Hindlimb muscle (tissue), 1 donor: ENCODE results near the gene CEP112. TPM values are rescaled to one million over a fixed set of nuclear protein-coding genes. Genes with fewer than 3 reads are reported as not detected.
"Not testable (repeated sequence)": the region's sequence is repeated elsewhere in the genome, so short reads cannot be mapped to it uniquely, and the experiment has no call there.

Source experiments
- DNase-seq: peaks from one replicate; pipeline ENCODE4 v3.0.0-alpha.2; 2013
- polyA plus RNA-seq: library from polyadenylated mRNA; unstranded; fragments of 120-200 nt; gene quantifications from one replicate; pipeline ENCODE4 v1.2.1, GENCODE V29; 2013; ENCODE audit not compliant: insufficient read length

The CEP112 gene
- polyA plus RNA-seq, 1 donor: 14.8 TPM

GRCh38 chr17:66210208-66210574, 18.3 kb upstream of the CEP112 start:
- DNase-seq: no peak

- DNase-seq: no peak
Measured at GRCh38 chr17:66207936-66208335, 16.0 kb upstream of the CEP112 start.

DNA sequence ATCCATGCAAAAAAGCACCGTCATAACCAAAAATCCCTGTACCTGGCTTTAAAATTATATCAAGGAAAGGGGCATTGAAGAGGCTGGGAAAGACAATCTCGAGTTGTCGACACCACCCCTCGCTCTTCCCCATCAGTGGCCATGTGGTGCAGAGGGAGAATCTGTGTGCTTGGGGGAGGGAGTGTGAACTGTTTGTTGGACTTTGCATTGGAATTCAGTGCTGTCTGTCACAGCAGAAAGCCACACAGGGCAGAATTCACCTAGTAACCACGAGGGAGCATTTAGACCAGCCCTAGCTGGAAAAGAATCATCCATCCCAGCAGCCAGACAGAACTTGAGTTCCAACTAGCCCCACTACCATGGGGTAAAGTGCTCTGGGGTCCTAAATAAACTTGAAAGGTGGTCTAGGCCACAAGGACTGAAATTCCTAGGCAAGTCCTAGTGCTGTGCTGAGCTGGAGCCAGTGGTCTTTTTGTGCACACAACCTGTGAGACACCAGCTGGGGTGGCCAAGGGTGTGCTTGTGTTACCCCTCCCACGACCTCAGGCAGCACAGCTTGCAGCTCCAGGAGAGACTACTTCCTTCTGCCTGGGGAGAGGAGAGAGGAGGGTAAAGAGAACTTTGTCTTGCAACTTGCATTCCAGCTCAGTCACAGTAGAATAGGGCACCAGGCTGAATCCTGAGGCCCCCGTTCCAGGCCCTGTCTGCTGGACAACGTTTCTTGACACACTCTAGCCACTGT, 11.5 kb upstream of the CEP112 start:
- no peak for DNase-seq

DNA sequence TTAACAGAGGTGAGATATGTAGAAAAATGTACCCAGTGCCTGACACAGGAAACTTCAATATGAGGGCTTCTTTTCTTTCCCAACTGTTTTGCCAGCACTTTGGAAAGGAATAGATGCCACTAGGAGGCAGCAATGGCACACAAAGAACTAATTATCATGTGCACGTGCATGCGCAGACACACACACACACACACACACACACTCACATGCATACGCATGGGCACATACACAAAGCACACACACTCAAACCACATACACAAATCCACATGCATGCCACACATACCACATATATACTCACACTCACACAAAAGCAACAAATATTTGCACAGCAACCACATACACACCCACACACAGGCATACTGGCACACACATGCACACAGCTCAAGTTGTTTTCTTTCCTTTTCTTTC, 8.8 kb upstream of the CEP112 start:
- peak; percentile 43 for DNase-seq

DNA sequence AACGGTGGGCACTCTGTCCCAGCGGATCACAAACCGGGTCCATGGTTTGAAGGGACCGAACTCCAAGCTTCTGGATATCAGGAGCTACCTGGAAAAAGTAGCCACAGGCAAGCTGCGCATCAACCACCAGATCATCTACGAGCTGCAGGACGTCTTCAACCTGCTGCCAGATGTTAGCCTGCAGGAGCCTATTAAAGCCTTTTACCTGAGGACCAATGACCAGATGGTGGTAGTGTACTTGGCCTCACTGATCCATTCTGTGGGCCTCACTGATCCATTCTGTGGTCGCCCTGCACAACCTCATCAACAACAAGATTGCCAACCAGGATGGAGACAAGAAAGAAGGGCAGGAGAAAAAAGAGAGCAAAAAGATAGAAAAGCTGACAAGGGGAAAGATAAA, 6.3 kb upstream of the CEP112 start:
- DNase-seq: no peak

GRCh38 chr17:66192378-66192687, 400 bp upstream of the CEP112 start:
- DNase-seq: no peak

- DNase-seq: peak; percentile 22
Measured at GRCh38 chr17:66190738-66191592, 968 bp downstream of the CEP112 start.

GRCh38 chr17:66187718-66188117, 4.2 kb downstream of the CEP112 start:
- DNase-seq: no peak

GRCh38 chr17:66185862-66186261, 6.1 kb downstream of the CEP112 start:
- no peak for DNase-seq

- DNase-seq: no peak
Measured at GRCh38 chr17:66184392-66184791, 7.5 kb downstream of the CEP112 start.

- DNase-seq: no peak
Measured at GRCh38 chr17:66183529-66183928, 8.4 kb downstream of the CEP112 start.

- DNase-seq: no peak
Measured at GRCh38 chr17:66178642-66179041, 13.3 kb downstream of the CEP112 start.

DNA sequence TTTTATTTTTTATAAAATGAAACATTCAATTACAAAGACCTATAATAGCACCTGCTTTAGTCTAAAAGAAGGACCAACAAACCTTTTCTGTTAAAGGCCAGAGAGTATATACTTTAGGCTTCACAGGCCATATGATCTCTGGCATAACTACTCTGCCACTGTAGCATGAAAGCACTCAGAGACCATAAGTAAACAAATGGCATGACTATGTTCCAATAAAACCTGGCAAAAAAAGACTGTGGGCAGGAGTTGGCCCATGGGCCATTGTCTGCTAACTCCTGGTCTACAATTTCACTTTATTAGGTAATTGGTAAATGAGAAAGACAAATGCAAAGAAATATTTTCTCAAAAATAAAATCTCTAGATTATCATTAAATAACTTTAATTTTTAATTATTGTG, 14.9 kb downstream of the CEP112 start:
- DNase-seq: no peak

- DNase-seq: no peak
Measured at GRCh38 chr17:66175892-66176291, 16.0 kb downstream of the CEP112 start.

GRCh38 chr17:66172691-66173223, 19.2 kb downstream of the CEP112 start:
- DNase-seq: no peak

GRCh38 chr17:66172144-66172543, 19.8 kb downstream of the CEP112 start:
- no peak for DNase-seq

DNA sequence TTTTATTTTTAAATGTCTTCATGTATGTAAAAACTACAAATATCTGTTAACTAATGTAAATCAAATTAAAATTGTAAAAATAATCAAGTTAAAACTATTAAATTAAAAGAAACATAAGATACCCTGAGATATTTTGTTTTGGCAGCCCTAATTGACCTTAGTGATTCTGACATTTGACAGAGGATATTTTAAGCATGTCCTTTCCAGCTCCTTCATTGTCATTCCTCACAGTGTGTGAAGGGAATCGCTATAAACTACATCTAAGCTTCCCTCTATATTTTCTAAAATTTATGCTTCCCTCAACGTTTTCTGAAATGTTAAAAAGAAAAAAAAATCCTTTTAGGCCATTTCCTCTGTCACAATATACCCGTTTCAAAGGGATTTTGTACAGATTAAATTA, 20.2 kb downstream of the CEP112 start:
- no peak for DNase-seq

- no peak for DNase-seq
Measured at GRCh38 chr17:66171172-66171571, 20.8 kb downstream of the CEP112 start.

DNA sequence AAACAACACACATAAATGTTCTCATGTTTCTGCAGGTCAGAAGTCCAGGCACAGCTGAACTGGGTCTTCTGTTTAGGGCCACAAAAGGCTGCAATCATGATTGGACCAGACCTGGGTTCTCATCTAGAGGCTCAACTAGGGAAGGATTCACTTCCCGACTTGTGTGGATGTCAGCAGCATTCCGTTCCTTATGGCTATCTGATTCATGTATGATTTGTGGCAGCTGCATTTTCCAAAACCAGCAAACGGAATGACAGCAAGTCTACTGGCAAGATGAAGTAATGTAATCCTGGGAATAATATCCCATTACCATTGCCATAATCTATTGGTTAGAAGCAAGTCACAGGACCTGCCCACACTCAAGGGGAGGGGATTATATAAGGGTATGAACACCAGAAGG, 22.1 kb downstream of the CEP112 start:
- DNase-seq: no peak

DNA sequence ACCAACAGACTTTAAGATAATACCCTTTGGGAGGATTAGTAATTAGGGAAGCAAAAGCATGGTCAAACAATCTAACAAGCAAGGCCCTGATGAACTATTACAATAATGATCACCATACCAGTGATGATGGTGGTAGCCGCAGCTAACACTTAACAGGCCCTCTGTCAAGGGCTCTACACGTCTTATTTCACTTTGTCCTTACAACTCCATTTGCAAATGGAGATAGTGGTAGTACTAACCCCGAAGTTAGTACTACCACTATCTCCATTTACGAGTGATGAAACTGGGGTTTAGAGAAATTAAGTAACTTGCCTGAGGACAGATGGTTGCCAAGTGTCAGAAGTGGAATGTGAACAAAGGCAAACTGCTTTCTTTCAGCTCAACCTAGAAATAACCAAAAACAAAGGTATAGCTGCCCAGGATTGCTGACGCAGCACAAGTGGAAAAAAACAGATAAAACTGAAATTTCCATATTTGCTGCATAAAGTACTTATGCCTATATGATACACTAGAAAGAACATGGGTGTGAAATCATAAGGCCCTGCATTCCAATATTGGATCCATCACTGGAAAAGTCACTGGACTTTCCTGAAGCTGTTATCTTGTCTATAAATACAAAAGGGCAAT, 24.6 kb downstream of the CEP112 start:
- DNase-seq: no peak

- peak; percentile 58 for DNase-seq
Measured at GRCh38 chr17:66165537-66166123, 26.3 kb downstream of the CEP112 start.

GRCh38 chr17:66155055-66155454, 36.9 kb downstream of the CEP112 start:
- DNase-seq: not testable (repeated sequence)

GRCh38 chr17:66152756-66153155, 39.2 kb downstream of the CEP112 start:
- no peak for DNase-seq
